Measurements from ENCODE around the gene CPN1. TPM values are rescaled to one million over a fixed set of nuclear protein-coding genes. Genes with fewer than 3 reads are reported as not detected.
A peak's percentile ranks its signal among the peaks of the same experiment; 100 is the strongest.

CPN1 gene
- total and polyA plus RNA-seq, 9 of the 15 experiments (the other 6 are each of a cell fraction or from before 2014, with no cell fraction given) = 0.15 to 0.17 TPM; not detected in 7

GRCh38 chr10:99995269-99995668 lies 86.4 kb downstream of the CPN1 start (continued):
- no peak for TF ChIP-seq ZKSCAN1 (IDR thresholded peaks at IDR 0.05; ENCODE audit: low read depth, low read length)

GRCh38 chr10:99994801-99995200 lies 86.9 kb downstream of the CPN1 start:
- intact Hi-C loops (cut with micrococcal nuclease) = no loop called here
- H3K27me3 ChIP-seq (ENCODE audit: control insufficient read depth in 2 of 2, insufficient read depth in 2 of 2, low read length in 2 of 2) = no peaks in the 10 kb centered on the region
- peaks cover 4 to 12% of the 10 kb centered on the region in 2 experiments; a peak in 3 of 5 replicates for H3K4me1 ChIP-seq (replicated peaks in 1 of 2; ENCODE audit: control insufficient read depth in 2 of 2, insufficient read depth in 2 of 2, low read length in 2 of 2)

More at GRCh38 chr10:99994801-99995200, 86.9 kb downstream of the CPN1 start:
- DNase-seq (ENCODE audit: extremely low read depth in 1 of 4, low spot score in 3 of 4) (no peak), FAIRE-seq (no peak), ATAC-seq (no peak)
- TF ChIP-seq RBM25 (IDR thresholded peaks at IDR 0.05; ENCODE audit: low read depth, low read length, severe bottlenecking) (peak; percentile 23), RBM15 (IDR thresholded peaks at IDR 0.05; ENCODE audit: insufficient read depth, low read length) (no peak), ZNF121 (CRISPR knock-in tag; conservative IDR thresholded peaks at IDR 0.05) (peak; percentile 66), UBTF (IDR thresholded peaks at IDR 0.05; ENCODE audit: borderline replicate concordance in 1 of 2, low read depth in 2 of 2, low read length in 2 of 2) (no peak), PURB (CRISPR knock-in tag; IDR thresholded peaks at IDR 0.05; ENCODE audit: low read depth) (no peak), ZNF217 (CRISPR knock-in tag; IDR thresholded peaks at IDR 0.05) (no peak), ZNF79 (CRISPR knock-in tag; IDR thresholded peaks at IDR 0.05; ENCODE audit: low read depth) (0 out of 2 replicates have a peak, but pooled peaks have one; percentile 38)
- Histone ChIP-seq H3K4me2 (ENCODE audit: insufficient read depth, low read length) (peak overlapping the region; percentile 13; the same call in 1 of the 2 replicates), H3K79me2 (ENCODE audit: control insufficient read depth, insufficient read depth, low read length) (no peaks in the 10 kb centered on the region; the same call in 2 of the 3 replicates), H3K36me3 (ENCODE audit: control insufficient read depth, insufficient read depth, low read length) (no peaks in the 10 kb centered on the region), H3K9me3 (replicated peaks; ENCODE audit: control insufficient read depth, insufficient read depth, low read depth, low read length) (no peaks in the 10 kb centered on the region), H3K9ac (ENCODE audit: insufficient read depth in 1 of 2, low read depth in 2 of 2, low read length in 2 of 2) (no peak overlapping the region), H2AFZ (ENCODE audit: low read depth, low read length) (no peak overlapping the region), H4K20me1 (replicated peaks; ENCODE audit: control insufficient read depth, insufficient read depth, low read length) (no peaks in the 10 kb centered on the region), H3K9me1 (ENCODE audit: control insufficient read depth, insufficient read depth, low read length) (no peaks in the 10 kb centered on the region), H3K27ac (ENCODE audit: extremely low read depth, low read depth, low read length) (peak overlapping the region; percentile 57; the same call in 1 of the 3 replicates), H3K4me3 (no peak overlapping the region)
- WGBS (ENCODE audit: insufficient coverage, low coverage, missing lambda C conversion rate) = 83% methylated on average over 3 of the region's 5 CpGs
- ChIA-PET CTCF (ENCODE audit: low intra/inter-chr PET ratio) (no interaction called here), POLR2A (interaction anchor here (1.4 to 1.8 kb wide), 2 partner anchors 11 to 18 kb away, joined by 3 to 8 read pairs; no protein-coding TSS in a partner anchor)
- no TSS peak for BruUV-seq (replicated peaks)
- in situ Hi-C loops (cut with MboI) = no loop called here

Measured in K562 (cell line).